Endothelial cell of hepatic sinusoid (primary cell): ENCODE data around the gene SPTBN4.

Experiments
- in situ Hi-C: cut with HindIII; loops from 2 replicates; pipeline ENCODE4 v1.10.0; 2017; ENCODE audit warnings: low sequenced_read_pairs

Gene SPTBN4

DNA sequence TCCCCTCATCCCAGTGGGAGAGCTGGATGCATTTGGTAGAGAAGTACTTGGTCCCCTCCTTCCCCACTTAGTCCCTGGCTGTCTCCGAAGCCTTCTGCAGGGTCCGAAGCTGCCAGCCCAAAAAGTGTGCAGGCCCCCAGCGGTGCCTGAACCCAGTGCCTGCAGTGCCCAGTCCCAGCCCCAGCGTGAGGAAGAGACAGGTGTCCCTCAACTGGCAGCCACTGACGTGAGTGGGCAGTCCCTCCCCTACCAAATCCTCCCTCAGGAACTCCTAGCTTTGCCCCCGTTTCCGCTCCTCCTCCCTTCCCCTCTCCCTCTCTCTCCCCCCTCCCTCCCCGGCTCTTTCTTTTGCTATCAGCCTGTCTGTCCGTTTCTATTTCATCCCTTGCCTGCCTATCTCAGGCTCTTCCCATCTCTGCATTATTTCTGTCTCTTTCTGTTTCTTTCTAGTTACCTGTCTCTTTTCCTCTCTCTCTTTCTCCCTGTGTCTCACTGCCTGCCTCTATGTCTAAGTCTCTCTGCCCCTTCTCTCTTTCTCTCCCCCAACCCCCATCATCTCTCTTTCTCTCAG is 132.6 kb downstream of the SPTBN4 start:
- in situ Hi-C loops: loop anchor here (5.0 kb wide), 2 partner anchors 38 to 62 kb away; no protein-coding TSS in a partner anchor

DNA sequence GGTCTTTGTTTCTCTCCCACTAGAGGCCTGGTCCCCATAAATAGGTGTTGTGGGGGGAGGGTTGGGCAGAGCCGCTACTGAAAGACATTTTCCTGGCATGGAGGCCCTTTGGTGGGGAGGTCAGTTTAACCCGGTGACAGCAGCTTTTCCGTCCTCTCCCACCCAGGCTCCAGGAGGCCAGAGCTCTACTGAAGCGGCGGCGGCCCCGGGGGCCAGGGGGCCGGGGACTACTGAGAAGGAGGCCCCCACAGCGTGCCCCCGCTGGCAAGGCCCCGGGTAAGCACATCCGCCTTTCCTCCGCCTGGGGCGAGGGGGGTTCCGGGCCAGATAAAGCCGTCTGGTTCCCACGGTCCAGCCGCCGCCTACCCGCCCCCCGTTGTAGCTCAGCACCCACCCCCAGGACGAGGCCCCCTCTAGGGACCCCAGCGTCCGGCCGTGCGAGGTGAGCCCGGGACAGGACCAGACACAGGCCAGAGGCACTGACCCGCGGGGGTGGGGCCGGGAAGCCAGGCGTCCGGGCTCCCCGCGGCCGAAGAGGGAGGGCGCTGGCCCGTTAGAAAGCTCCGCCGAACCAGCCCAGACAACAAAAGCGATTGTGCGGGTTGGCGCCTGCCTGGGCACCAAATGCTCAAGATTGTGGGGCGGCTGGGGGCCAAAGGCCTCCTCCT is 133.2 kb downstream of the SPTBN4 start:
- in situ Hi-C loops: loop anchor here (5.0 kb wide), 2 partner anchors 37 to 63 kb away; no protein-coding TSS in a partner anchor

DNA sequence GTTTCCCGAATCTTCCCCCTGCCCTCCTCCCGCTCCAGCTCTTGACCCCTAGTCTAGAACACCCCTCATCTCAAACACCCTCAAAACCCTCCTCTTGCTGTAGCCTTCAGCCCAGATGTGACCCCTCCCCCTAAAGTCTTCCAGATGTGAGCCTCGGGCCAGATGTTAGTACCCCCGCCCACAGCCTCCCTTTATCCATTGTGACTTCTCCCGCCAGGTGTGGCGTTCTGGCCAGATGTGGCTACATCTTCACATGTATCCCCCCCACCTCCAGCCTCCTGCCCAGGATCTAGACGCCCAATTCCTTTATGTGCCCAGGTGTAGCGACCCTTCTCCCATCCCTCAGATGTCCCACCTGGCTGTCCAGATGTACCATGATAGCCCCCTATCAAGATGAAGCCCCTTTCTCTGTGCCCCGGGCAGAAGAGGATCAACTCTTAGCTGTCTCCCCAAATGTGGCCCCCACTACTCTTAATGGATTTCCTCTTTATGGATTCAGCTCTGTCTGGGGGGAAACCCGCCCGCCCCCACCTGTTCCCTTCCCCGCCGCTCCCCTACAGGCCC is 133.9 kb downstream of the SPTBN4 start:
- in situ Hi-C loops: no loop called here

DNA sequence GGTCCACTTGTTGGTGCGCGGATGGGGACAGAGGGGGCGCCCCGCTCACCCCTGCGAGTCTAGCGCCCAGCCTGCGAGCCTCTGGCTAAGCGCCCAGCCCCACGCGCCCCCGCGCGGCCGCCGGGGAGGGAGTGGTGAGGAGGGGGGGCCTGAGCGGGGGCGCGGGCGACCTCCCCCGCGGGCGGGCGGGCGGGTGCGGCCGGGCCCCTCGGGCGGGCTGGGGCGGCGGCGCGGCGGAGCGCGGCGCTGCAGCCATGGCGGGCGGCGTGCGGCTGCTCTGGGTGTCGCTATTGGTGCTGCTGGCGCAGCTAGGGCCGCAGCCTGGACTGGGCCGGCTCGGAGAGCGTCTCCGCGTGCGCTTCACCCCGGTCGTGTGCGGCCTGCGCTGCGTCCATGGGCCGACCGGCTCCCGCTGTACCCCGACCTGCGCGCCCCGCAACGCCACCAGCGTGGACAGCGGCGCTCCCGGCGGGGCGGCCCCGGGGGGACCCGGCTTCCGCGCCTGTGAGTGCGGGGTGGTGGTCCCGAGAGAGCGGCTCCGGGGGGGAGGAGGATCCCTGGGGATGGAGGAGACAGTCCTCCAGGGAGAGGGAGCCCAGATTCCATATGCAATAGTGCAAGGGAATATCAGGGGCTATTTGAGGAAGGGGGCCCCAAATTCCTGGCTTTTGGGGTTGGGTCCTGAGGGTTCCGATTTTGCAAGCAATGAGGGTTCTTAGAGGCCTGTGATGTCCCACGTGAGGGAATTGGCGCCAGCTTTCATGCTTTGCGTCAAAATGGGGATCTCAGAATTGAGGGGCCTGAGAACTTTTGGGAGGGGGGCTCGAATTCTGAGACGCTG is 134.6 kb downstream of the SPTBN4 start, which contains the start of gene LTBP4:
Gene LTBP4 (plus strand): TSS at position 236 of the 841 bp plus-strand sequence. CDS start 19 bp downstream, at position 255.
- in situ Hi-C loops: no loop called here

DNA sequence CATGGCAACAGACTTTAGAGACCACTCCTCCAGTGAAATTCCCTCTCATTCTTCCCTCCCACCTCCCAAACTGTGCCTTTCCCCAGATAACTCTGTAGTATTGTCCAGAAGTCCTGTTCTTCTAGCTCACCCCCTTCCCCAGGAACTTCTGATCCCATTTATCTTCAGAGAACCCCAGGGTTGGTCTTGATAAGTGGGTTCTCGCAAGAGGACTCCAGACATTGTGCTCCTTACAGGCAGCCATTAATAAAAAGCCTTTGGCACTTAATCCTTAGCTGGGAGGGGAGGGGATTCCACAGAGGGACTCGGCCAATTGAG is 136.2 kb downstream of the SPTBN4 start:
- in situ Hi-C loops: no loop called here

- in situ Hi-C loops: no loop called here
Observed at GRCh38 chr19:40603389-40604170, 136.8 kb downstream of the SPTBN4 start.

- in situ Hi-C loops: no loop called here
Observed at GRCh38 chr19:40604171-40604646, 137.4 kb downstream of the SPTBN4 start.

- in situ Hi-C loops: no loop called here
Observed at GRCh38 chr19:40604647-40605215, 137.9 kb downstream of the SPTBN4 start.

GRCh38 chr19:40605216-40605971 is 138.6 kb downstream of the SPTBN4 start:
- in situ Hi-C loops: no loop called here

GRCh38 chr19:40607311-40608239 is 140.8 kb downstream of the SPTBN4 start:
- in situ Hi-C loops: no loop called here

DNA sequence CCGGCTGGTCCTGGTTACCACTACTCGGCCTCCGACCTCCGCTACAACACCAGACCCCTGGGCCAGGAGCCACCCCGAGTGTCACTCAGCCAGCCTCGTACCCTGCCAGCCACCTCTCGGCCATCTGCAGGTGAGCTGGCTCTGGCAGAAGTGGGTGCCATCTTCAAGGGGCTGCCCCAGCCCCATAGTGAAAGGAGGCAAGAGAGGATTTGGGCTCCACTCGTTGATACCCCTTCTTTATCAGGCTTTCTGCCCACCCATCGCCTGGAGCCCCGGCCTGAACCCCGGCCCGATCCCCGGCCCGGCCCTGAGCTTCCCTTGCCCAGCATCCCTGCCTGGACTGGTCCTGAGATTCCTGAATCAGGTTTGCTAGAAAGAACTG is 141.4 kb downstream of the SPTBN4 start:
- in situ Hi-C loops: no loop called here

GRCh38 chr19:40608957-40609356 is 142.2 kb downstream of the SPTBN4 start:
- in situ Hi-C loops: no loop called here

- in situ Hi-C loops: loop anchor here (10.0 kb wide), 1 partner anchor 165 kb away; the partner anchor contains the start of gene SERTAD3
Observed at GRCh38 chr19:40609561-40610395, 143.0 kb downstream of the SPTBN4 start.

DNA sequence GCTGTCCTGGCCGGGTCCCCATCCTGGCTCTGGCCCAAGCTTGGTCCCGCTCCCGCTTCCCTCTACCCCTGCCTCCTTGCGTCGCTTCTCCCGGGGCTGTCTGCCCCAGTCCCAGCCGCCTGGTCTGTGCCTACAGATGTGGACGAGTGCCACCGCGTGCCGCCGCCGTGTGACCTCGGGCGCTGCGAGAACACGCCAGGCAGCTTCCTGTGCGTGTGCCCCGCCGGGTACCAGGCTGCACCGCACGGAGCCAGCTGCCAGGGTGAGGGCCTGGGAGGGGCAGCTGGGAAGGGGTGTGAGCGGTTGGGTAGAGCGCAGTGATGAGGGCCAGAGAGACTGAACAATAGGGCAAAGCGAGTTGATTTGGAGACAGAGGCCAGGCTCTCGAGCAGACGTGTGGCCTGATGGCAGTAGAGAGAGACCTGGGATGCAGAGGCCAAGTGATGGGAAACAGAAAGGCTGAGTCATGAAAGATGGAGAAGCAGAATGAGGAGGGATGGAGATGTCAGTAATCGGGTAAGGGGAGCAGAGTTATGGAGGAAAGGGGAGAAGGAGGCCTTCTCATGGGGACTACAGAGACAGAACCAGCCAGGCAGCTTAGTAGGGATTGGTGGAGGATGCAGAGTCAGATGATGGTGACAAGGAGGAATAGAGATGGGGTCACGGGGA is 143.7 kb downstream of the SPTBN4 start:
- in situ Hi-C loops: loop anchor here (10.0 kb wide), 1 partner anchor 166 kb away; the partner anchor contains the start of gene SERTAD3

DNA sequence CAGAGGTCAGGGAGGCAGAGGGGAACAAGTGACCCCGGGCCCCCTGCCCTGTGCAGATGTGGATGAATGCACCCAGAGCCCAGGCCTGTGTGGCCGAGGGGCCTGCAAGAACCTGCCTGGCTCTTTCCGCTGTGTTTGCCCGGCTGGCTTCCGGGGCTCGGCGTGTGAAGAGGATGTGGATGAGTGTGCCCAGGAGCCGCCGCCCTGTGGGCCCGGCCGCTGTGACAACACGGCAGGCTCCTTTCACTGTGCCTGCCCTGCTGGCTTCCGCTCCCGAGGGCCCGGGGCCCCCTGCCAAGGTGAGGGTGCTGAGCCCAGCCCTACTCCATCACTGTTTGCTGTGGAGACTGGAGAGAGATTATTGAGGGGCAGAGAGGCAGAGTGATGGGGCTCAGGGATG is 144.3 kb downstream of the SPTBN4 start:
- in situ Hi-C loops: loop anchor here (10.0 kb wide), 1 partner anchor 166 kb away; the partner anchor contains the start of gene SERTAD3

- in situ Hi-C loops: loop anchor here (10.0 kb wide), 1 partner anchor 167 kb away; the partner anchor contains the start of gene SERTAD3
Observed at GRCh38 chr19:40611900-40612698, 145.3 kb downstream of the SPTBN4 start.
